ENCODE data around the gene SPATA13. TPM values are rescaled to one million over a fixed set of nuclear protein-coding genes. Genes with fewer than 3 reads are reported as not detected.

Gene SPATA13
- total and polyA plus RNA-seq, 5 donors from 2014 or later = 80.9 to 115 (median 87.9) TPM

DNA sequence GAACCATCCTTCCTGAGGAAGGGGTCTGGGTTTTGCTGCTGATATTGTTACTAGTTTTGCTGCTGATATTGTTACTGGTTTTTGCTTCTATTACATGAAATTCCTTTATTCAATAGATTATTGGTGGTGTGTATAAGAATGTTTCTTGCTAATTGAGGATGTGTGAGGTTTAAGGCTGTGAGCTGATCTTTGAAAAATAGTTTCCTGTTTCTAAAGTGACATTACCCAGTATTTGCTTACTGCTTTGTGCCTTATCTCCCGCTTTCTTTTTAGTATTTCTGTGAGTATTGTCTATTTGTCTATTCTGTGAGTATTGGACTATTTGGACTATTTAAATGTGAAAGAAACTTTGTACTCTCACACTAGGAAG, 110.7 kb downstream of the SPATA13 start:
- ATAC-seq (ENCODE audit: low read depth in 2 of 2) (no peak), DNase-seq (peak in 2 of 3 donors; percentile 34 to 53)
- Mint-ChIP-seq H3K27me3 (no peaks in the 10 kb centered on the region), H3K4me1 (peaks cover 41 to 95% (median 80%) of the 10 kb centered on the region in 4 donors), H3K27ac (peak overlapping the region; percentile 93 to 100 (median 98)), H3K36me3 (peaks cover 24% of the 10 kb centered on the region), H3K9me3 (no peaks in the 10 kb centered on the region), H3K4me3 (peak overlapping the region; percentile 91 to 97 (median 93))
- peak overlapping the region; percentile 92 for H3K4me3 ChIP-seq (ENCODE audit: low read depth, low read length)
- peaks cover 99% of the 10 kb centered on the region for H3K4me1 ChIP-seq (ENCODE audit: control insufficient read depth, insufficient read depth, low read length, poor library complexity, severe bottlenecking)
- no peaks in the 10 kb centered on the region for H3K9me3 ChIP-seq (ENCODE audit: control insufficient read depth in 2 of 2, low read length in 2 of 2)
- H3K36me3 ChIP-seq (ENCODE audit: control insufficient read depth, insufficient read depth, low read length) = no peaks in the 10 kb centered on the region
- no peaks in the 10 kb centered on the region for H3K27me3 ChIP-seq (ENCODE audit: control insufficient read depth, insufficient read depth, low read length)
- H3K27ac ChIP-seq (ENCODE audit: insufficient read depth, low read length, poor library complexity, severe bottlenecking) = peak overlapping the region; percentile 96

DNA sequence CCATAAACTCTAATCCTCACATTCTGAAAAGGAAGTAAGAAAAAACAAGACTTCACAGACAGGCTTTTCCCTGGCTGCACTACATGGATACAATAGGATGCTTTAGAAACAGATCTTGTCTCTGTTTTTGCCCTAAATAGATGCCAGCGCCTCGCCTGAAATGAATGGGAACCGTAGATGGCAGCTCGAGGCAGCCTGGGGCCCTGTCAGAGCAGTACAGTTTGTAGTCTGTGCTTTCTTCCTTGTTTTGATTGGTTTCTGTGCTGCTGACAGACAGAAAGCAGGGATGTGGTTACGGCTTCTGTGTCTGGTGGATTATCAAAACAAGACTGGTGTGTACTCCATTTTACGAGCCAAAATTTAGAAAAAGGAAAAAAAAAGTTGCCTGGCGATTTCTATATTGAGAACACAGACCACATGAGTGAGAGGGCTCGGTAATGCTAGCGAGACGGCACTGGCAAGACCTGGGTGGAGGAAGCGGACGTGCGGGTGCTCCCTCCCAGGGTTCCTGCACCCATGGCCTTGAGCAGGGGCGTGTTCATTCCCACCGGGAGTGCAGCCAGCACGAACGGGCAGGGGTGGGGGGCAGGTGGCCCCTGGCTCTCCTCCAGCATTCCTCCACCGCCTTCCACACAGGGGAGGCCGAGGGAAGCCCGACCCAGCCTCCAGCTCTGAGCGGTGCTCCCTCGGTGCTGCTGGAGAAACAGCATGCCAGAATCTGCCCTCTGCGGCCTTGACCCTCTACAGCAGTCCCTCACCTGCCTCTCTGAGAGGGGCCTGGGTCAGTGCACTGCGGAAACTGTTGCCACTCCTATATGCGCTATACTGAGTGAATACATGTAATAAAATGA, 111.3 kb downstream of the SPATA13 start:
- Histone ChIP-seq H3K27ac (ENCODE audit: insufficient read depth, low read length, poor library complexity, severe bottlenecking) (peak overlapping the region; percentile 96), H3K9me3 (ENCODE audit: control insufficient read depth in 2 of 2, low read length in 2 of 2) (no peaks in the 10 kb centered on the region), H3K4me1 (ENCODE audit: control insufficient read depth, insufficient read depth, low read length, poor library complexity, severe bottlenecking) (peaks cover 99% of the 10 kb centered on the region), H3K27me3 (ENCODE audit: control insufficient read depth, insufficient read depth, low read length) (no peaks in the 10 kb centered on the region), H3K4me3 (ENCODE audit: low read depth, low read length) (peak overlapping the region; percentile 92), H3K36me3 (ENCODE audit: control insufficient read depth, insufficient read depth, low read length) (no peaks in the 10 kb centered on the region)
- peak overlapping the region; percentile 91 to 97 (median 93) for H3K4me3 Mint-ChIP-seq
- DNase-seq (peak; percentile 64 to 89 (median 86)), ATAC-seq (ENCODE audit: low read depth in 2 of 2) (peak; percentile 84 to 86)
- no peaks in the 10 kb centered on the region for H3K27me3 Mint-ChIP-seq
- H3K36me3 Mint-ChIP-seq = peaks cover 29% of the 10 kb centered on the region
- peak overlapping the region; percentile 93 to 100 (median 98) for H3K27ac Mint-ChIP-seq
- peaks cover 47 to 95% (median 80%) of the 10 kb centered on the region in 4 donors for H3K4me1 Mint-ChIP-seq
- no peaks in the 10 kb centered on the region for H3K9me3 Mint-ChIP-seq

DNA sequence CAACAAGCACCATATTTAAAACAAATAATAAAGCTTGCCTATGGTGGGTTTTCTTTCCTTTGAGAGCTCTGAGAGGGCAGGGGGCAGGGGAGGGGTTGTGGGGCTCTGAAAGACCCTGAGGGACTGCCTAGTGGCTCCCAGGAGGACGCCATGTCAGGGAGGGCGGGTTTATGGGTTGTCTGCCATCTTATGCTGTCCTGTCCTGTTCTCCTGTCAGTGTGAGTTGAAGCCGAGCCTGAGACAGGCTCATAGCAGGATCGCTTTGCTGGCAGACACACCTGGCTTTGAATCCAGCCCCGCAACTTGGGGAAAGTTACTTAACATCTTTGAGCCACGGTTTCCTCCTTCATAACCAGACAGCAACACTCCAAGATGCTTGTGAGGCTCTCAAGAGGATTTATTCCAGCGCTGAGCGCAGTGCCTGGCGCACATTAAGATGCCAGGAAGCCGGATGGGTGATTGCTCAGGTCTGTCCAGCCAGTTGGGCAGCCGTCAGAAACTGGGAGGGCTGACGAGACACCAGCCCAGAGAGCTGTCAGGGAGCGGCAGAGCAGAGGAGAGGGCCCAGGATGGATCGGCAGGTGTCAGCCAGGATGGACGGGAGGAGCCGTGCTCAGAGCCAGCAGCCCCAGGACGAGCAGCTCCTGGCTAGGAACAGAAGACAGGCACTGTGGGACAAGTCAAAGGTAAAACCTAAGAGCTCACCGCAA, 112.1 kb downstream of the SPATA13 start:
- no peaks in the 10 kb centered on the region for H3K9me3 ChIP-seq (ENCODE audit: control insufficient read depth in 2 of 2, low read length in 2 of 2)
- no peaks in the 10 kb centered on the region for H3K27me3 Mint-ChIP-seq
- peaks cover under 1% of the 10 kb centered on the region for H3K36me3 ChIP-seq (ENCODE audit: control insufficient read depth, insufficient read depth, low read length)
- H3K27me3 ChIP-seq (ENCODE audit: control insufficient read depth, insufficient read depth, low read length) = no peaks in the 10 kb centered on the region
- DNase-seq = no peak
- H3K9me3 Mint-ChIP-seq = no peaks in the 10 kb centered on the region
- H3K27ac ChIP-seq (ENCODE audit: insufficient read depth, low read length, poor library complexity, severe bottlenecking) = peak overlapping the region; percentile 96
- peaks cover 96% of the 10 kb centered on the region for H3K4me1 ChIP-seq (ENCODE audit: control insufficient read depth, insufficient read depth, low read length, poor library complexity, severe bottlenecking)
- peaks cover 41 to 95% (median 79%) of the 10 kb centered on the region in 4 donors for H3K4me1 Mint-ChIP-seq
- peak overlapping the region; percentile 92 for H3K4me3 ChIP-seq (ENCODE audit: low read depth, low read length)
- peak overlapping the region; percentile 93 to 100 (median 98) for H3K27ac Mint-ChIP-seq
- peaks cover 26% of the 10 kb centered on the region for H3K36me3 Mint-ChIP-seq
- H3K4me3 Mint-ChIP-seq = peak overlapping the region; percentile 91 to 97 (median 93)
- ATAC-seq (ENCODE audit: low read depth in 2 of 2) = no peak

DNA sequence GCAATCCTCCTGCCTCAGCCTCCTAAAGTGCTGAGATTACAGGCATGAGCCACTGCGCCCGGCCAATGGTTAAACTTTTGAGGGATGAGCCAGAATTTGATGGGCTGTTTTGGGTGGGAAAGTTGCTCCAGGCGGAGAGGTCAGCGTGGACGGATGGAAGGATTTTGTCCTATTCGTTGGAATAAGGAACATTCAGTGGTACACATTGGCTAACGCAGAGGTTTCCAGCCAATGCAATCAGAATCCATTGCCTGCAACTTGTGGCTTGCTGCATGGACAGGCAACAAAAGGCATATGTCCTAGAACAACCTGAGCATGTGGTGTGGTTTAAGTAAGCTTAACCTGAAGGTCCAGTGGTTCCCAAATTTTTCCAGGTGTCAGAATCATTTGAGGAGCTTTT, 113.4 kb downstream of the SPATA13 start:
- Mint-ChIP-seq H3K27me3 (no peaks in the 10 kb centered on the region), H3K4me1 (peaks cover 38 to 94% (median 73%) of the 10 kb centered on the region in 4 donors), H3K36me3 (peaks cover 23% of the 10 kb centered on the region), H3K4me3 (peak overlapping the region; percentile 87 to 97 (median 92)), H3K9me3 (no peaks in the 10 kb centered on the region), H3K27ac (peak overlapping the region; percentile 93 to 100 (median 98))
- Histone ChIP-seq H3K36me3 (ENCODE audit: control insufficient read depth, insufficient read depth, low read length) (peaks cover 10% of the 10 kb centered on the region), H3K27me3 (ENCODE audit: control insufficient read depth, insufficient read depth, low read length) (no peaks in the 10 kb centered on the region), H3K9me3 (ENCODE audit: control insufficient read depth in 2 of 2, low read length in 2 of 2) (no peaks in the 10 kb centered on the region), H3K4me3 (ENCODE audit: low read depth, low read length) (peak overlapping the region; percentile 55), H3K4me1 (ENCODE audit: control insufficient read depth, insufficient read depth, low read length, poor library complexity, severe bottlenecking) (peaks cover 93% of the 10 kb centered on the region), H3K27ac (ENCODE audit: insufficient read depth, low read length, poor library complexity, severe bottlenecking) (peak overlapping the region; percentile 96)
- ATAC-seq (ENCODE audit: low read depth in 2 of 2) (no peak), DNase-seq (no peak)

DNA sequence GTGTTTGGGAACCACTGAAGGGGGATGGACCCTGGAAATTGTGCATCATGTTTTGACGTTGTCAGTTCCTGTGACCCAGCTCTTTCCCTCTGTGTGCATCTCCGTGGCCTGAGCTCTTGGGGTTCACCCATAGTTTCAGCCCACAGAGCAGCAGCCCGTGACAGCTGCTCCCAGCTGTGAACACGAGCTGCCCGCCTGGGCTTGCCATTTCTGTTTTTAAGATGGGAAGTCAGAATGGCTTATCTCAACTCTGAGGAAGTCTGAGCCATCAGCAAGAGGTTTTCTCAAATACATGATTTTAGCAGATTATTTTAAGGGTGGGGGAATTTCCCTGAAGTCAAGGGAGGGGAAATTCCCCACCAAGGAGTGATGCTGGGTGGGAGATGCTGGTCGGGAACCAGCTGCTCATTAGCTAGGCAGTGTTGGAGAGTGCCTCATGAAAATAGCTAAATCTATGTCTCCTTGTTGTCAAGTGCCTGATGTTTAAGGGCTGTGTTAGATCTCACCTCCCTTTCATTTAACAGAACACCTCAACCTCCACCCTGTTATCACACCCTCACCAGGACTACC, 114.0 kb downstream of the SPATA13 start:
- no peaks in the 10 kb centered on the region for H3K9me3 Mint-ChIP-seq
- peaks cover 30% of the 10 kb centered on the region for H3K36me3 Mint-ChIP-seq

DNA sequence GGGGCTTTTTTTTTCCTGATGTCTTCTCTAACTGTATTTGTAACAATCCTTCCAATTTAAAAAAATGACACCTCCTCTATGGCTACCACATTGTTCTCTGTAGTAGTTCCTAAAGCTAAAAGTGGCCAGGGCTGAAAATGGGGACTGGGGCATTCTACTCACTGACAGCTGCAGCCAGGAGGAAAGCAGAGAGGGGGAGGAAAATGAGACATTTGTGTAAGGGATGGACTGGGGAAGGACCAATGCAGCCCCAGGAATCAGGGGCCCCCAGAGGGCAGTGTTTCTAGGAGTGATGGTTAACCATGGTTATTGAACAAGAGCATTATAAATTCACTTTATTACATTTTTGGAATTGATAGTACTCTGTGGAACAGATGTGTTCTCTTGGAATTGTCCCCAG, 114.5 kb downstream of the SPATA13 start:
- Mint-ChIP-seq H3K9me3 (no peaks in the 10 kb centered on the region), H3K4me3 (peak overlapping the region; percentile 87 to 97 (median 92)), H3K27me3 (peaks cover 3% of the 10 kb centered on the region), H3K27ac (peak overlapping the region; percentile 93 to 100 (median 98)), H3K4me1 (peaks cover 35 to 96% (median 73%) of the 10 kb centered on the region in 4 donors), H3K36me3 (peaks cover 35% of the 10 kb centered on the region)
- Histone ChIP-seq H3K4me1 (ENCODE audit: control insufficient read depth, insufficient read depth, low read length, poor library complexity, severe bottlenecking) (peaks cover 84% of the 10 kb centered on the region), H3K36me3 (ENCODE audit: control insufficient read depth, insufficient read depth, low read length) (peaks cover 21% of the 10 kb centered on the region), H3K27me3 (ENCODE audit: control insufficient read depth, insufficient read depth, low read length) (no peaks in the 10 kb centered on the region), H3K27ac (ENCODE audit: insufficient read depth, low read length, poor library complexity, severe bottlenecking) (peak overlapping the region; percentile 96), H3K4me3 (ENCODE audit: low read depth, low read length) (peak overlapping the region; percentile 55), H3K9me3 (ENCODE audit: control insufficient read depth in 2 of 2, low read length in 2 of 2) (no peaks in the 10 kb centered on the region)
- DNase-seq = no peak
- ATAC-seq (ENCODE audit: low read depth in 2 of 2) = no peak

More for the DNA sequence above, 114.0 kb downstream of the SPATA13 start:
- H3K27me3 ChIP-seq (ENCODE audit: control insufficient read depth, insufficient read depth, low read length) = no peaks in the 10 kb centered on the region
- H3K4me3 ChIP-seq (ENCODE audit: low read depth, low read length) = peak overlapping the region; percentile 55
- H3K27me3 Mint-ChIP-seq = no peaks in the 10 kb centered on the region
- peak overlapping the region; percentile 87 to 97 (median 92) for H3K4me3 Mint-ChIP-seq
- peaks cover 16% of the 10 kb centered on the region for H3K36me3 ChIP-seq (ENCODE audit: control insufficient read depth, insufficient read depth, low read length)
- H3K27ac ChIP-seq (ENCODE audit: insufficient read depth, low read length, poor library complexity, severe bottlenecking) = peak overlapping the region; percentile 96
- H3K9me3 ChIP-seq (ENCODE audit: control insufficient read depth in 2 of 2, low read length in 2 of 2) = no peaks in the 10 kb centered on the region
- DNase-seq = peak; percentile 46 to 62 (median 55)
- H3K4me1 ChIP-seq (ENCODE audit: control insufficient read depth, insufficient read depth, low read length, poor library complexity, severe bottlenecking) = peaks cover 87% of the 10 kb centered on the region
- H3K4me1 Mint-ChIP-seq = peaks cover 38 to 95% (median 73%) of the 10 kb centered on the region in 4 donors
- ATAC-seq (ENCODE audit: low read depth in 2 of 2) = peak in 1 of 2 donors; percentile 19
- peak overlapping the region; percentile 93 to 100 (median 98) for H3K27ac Mint-ChIP-seq

DNA sequence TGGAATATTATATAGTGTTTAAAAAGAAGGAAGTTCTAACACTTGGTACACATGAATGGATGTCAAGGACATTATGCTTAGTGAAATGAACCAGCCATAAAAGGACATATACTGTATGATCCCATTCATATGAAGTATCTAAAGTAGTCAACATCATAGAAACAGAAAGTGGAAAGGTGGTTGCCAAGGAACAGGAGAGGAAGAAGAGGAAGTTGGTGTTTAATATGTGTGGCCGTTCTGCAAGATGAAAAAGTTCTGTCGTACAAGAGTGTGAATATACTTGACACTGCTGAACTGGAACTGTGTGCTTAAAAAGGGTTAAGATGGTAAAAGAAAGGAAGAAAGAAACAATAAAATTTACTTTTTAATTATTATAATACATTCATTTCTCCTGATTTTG, 115.8 kb downstream of the SPATA13 start:
- peak overlapping the region; percentile 61 for H3K4me3 ChIP-seq (ENCODE audit: low read depth, low read length)
- Mint-ChIP-seq H3K4me3 (peak overlapping the region in 3 of 4 donors; percentile 19 to 73 (median 49)), H3K27ac (peak overlapping the region; percentile 70 to 100 (median 93)), H3K27me3 (peaks cover 4% of the 10 kb centered on the region), H3K9me3 (no peaks in the 10 kb centered on the region), H3K4me1 (peaks cover 30 to 96% (median 74%) of the 10 kb centered on the region in 4 donors), H3K36me3 (peaks cover 41% of the 10 kb centered on the region)
- no peaks in the 10 kb centered on the region for H3K27me3 ChIP-seq (ENCODE audit: control insufficient read depth, insufficient read depth, low read length)
- ATAC-seq (ENCODE audit: low read depth in 2 of 2) = no peak
- peak overlapping the region; percentile 96 for H3K27ac ChIP-seq (ENCODE audit: insufficient read depth, low read length, poor library complexity, severe bottlenecking)
- DNase-seq = peak in 2 of 3 donors; percentile 42 to 61
- H3K9me3 ChIP-seq (ENCODE audit: control insufficient read depth in 2 of 2, low read length in 2 of 2) = no peaks in the 10 kb centered on the region
- peaks cover 30% of the 10 kb centered on the region for H3K36me3 ChIP-seq (ENCODE audit: control insufficient read depth, insufficient read depth, low read length)
- H3K4me1 ChIP-seq (ENCODE audit: control insufficient read depth, insufficient read depth, low read length, poor library complexity, severe bottlenecking) = peaks cover 82% of the 10 kb centered on the region
